Measurements from ENCODE around the gene RAB40C. TPM values are rescaled to one million over a fixed set of nuclear protein-coding genes. Genes with fewer than 3 reads are reported as not detected.

The RAB40C gene
- total and polyA plus RNA-seq, 4 donors, result 9.5 to 40.7 (median 18.7) TPM

- ATAC-seq (ENCODE audit: low FRiP score), result no peak
- WGBS, 2 donors, result 59% methylated on average over 34 to 38 of the region's 38 CpGs
- Histone ChIP-seq H3K36me3 (ENCODE audit: control insufficient read depth in 1 of 2, insufficient read depth in 2 of 2, low read length in 1 of 2) (no peaks in the 10 kb centered on the region), H3K27me3 (ENCODE audit: control insufficient read depth in 1 of 2, insufficient read depth in 2 of 2, low read length in 1 of 2) (no peaks in the 10 kb centered on the region), H3K9me3 (ENCODE audit: control insufficient read depth, low read length) (no peaks in the 10 kb centered on the region), H3K4me3 (ENCODE audit: low read length in 2 of 2) (no peak overlapping the region), H3K27ac (ENCODE audit: low read depth in 1 of 2, low read length in 2 of 2) (no peak overlapping the region), H3K4me1 (ENCODE audit: control insufficient read depth in 1 of 2, insufficient read depth in 2 of 2, low read length in 2 of 2) (no peaks in the 10 kb centered on the region)
- no peak for DNase-seq
- intact Hi-C loops (cut with DNase I), result no loop called here
Measured at GRCh38 chr16:583815-584591, 5.9 kb upstream of the RAB40C start.

- Histone ChIP-seq H3K9me3 (ENCODE audit: control insufficient read depth, low read length) (no peaks in the 10 kb centered on the region), H3K36me3 (ENCODE audit: control insufficient read depth in 1 of 2, insufficient read depth in 2 of 2, low read length in 1 of 2) (no peaks in the 10 kb centered on the region), H3K4me3 (ENCODE audit: low read length in 2 of 2) (no peak overlapping the region), H3K4me1 (ENCODE audit: control insufficient read depth in 1 of 2, insufficient read depth in 2 of 2, low read length in 2 of 2) (no peaks in the 10 kb centered on the region), H3K27me3 (ENCODE audit: control insufficient read depth in 1 of 2, insufficient read depth in 2 of 2, low read length in 1 of 2) (no peaks in the 10 kb centered on the region), H3K27ac (ENCODE audit: low read depth in 1 of 2, low read length in 2 of 2) (no peak overlapping the region)
- WGBS, 2 donors, result 14 to 19% methylated on average over 10 of the region's 10 CpGs
- intact Hi-C loops (cut with DNase I), result loop anchor here in 1 of 2 donors (5.0 kb wide), 1 partner anchor 52 kb away; the partner anchor contains the start of gene METTL26
- DNase-seq, result no peak
- no peak for ATAC-seq (ENCODE audit: low FRiP score)
Measured at GRCh38 chr16:585351-585750, 4.5 kb upstream of the RAB40C start.

- no peak overlapping the region for H3K27ac ChIP-seq (ENCODE audit: low read depth in 1 of 2, low read length in 2 of 2)
- H3K4me3 ChIP-seq (ENCODE audit: low read length in 2 of 2), result no peak overlapping the region
- intact Hi-C loops (cut with DNase I), result loop anchor here in 1 of 2 donors (5.0 kb wide), 1 partner anchor 51 kb away; the partner anchor contains the start of gene METTL26
- H3K4me1 ChIP-seq (ENCODE audit: control insufficient read depth in 1 of 2, insufficient read depth in 2 of 2, low read length in 2 of 2), result no peaks in the 10 kb centered on the region
- H3K9me3 ChIP-seq (ENCODE audit: control insufficient read depth, low read length), result no peaks in the 10 kb centered on the region
- no peak for ATAC-seq (ENCODE audit: low FRiP score)
- 21 to 22% methylated on average over 16 of the region's 16 CpGs for WGBS, 2 donors
- H3K27me3 ChIP-seq (ENCODE audit: control insufficient read depth in 1 of 2, insufficient read depth in 2 of 2, low read length in 1 of 2), result no peaks in the 10 kb centered on the region
- no peak for DNase-seq
- no peaks in the 10 kb centered on the region for H3K36me3 ChIP-seq (ENCODE audit: control insufficient read depth in 1 of 2, insufficient read depth in 2 of 2, low read length in 1 of 2)
Measured at GRCh38 chr16:586047-586644, 3.7 kb upstream of the RAB40C start.

GRCh38 chr16:586645-587590 is 2.9 kb upstream of the RAB40C start:
- no peak overlapping the region for H3K27ac ChIP-seq (ENCODE audit: low read depth in 1 of 2, low read length in 2 of 2)
- intact Hi-C loops (cut with DNase I), result loop anchor here in 1 of 2 donors (5.0 kb wide), 1 partner anchor 50 kb away; the partner anchor contains the start of gene METTL26
- no peak overlapping the region for H3K4me3 ChIP-seq (ENCODE audit: low read length in 2 of 2)
- no peak for DNase-seq
- no peaks in the 10 kb centered on the region for H3K36me3 ChIP-seq (ENCODE audit: control insufficient read depth in 1 of 2, insufficient read depth in 2 of 2, low read length in 1 of 2)
- no peaks in the 10 kb centered on the region for H3K4me1 ChIP-seq (ENCODE audit: control insufficient read depth in 1 of 2, insufficient read depth in 2 of 2, low read length in 2 of 2)
- WGBS, 2 donors, result 56 to 66% methylated on average over 14 of the region's 14 CpGs
- H3K9me3 ChIP-seq (ENCODE audit: control insufficient read depth, low read length), result no peaks in the 10 kb centered on the region
- H3K27me3 ChIP-seq (ENCODE audit: control insufficient read depth in 1 of 2, insufficient read depth in 2 of 2, low read length in 1 of 2), result no peaks in the 10 kb centered on the region
- ATAC-seq (ENCODE audit: low FRiP score), result no peak

GRCh38 chr16:588639-588888 is 1.3 kb upstream of the RAB40C start:
- Histone ChIP-seq H3K36me3 (ENCODE audit: control insufficient read depth in 1 of 2, insufficient read depth in 2 of 2, low read length in 1 of 2) (no peaks in the 10 kb centered on the region), H3K27ac (ENCODE audit: low read depth in 1 of 2, low read length in 2 of 2) (peak overlapping the region; percentile 71 to 85), H3K27me3 (ENCODE audit: control insufficient read depth in 1 of 2, insufficient read depth in 2 of 2, low read length in 1 of 2) (no peaks in the 10 kb centered on the region), H3K4me3 (ENCODE audit: low read length in 2 of 2) (peak overlapping the region; percentile 58 to 69), H3K9me3 (ENCODE audit: control insufficient read depth, low read length) (no peaks in the 10 kb centered on the region), H3K4me1 (ENCODE audit: control insufficient read depth in 1 of 2, insufficient read depth in 2 of 2, low read length in 2 of 2) (no peaks in the 10 kb centered on the region)
- DNase-seq (peak in 1 of 2 donors; percentile 71), ATAC-seq (ENCODE audit: low FRiP score) (no peak)
- intact Hi-C loops (cut with DNase I), result loop anchor here in 1 of 2 donors (5.0 kb wide), 1 partner anchor 49 kb away; the partner anchor contains the start of gene METTL26
- 0% methylated on average over 21 of the region's 21 CpGs for WGBS, 2 donors

- intact Hi-C loops (cut with DNase I), result loop anchor here in 1 of 2 donors (5.0 kb wide), 1 partner anchor 48 kb away; the partner anchor contains the start of gene METTL26
- Histone ChIP-seq H3K4me3 (ENCODE audit: low read length in 2 of 2) (peak overlapping the region; percentile 58 to 69), H3K9me3 (ENCODE audit: control insufficient read depth, low read length) (no peaks in the 10 kb centered on the region), H3K4me1 (ENCODE audit: control insufficient read depth in 1 of 2, insufficient read depth in 2 of 2, low read length in 2 of 2) (no peaks in the 10 kb centered on the region), H3K36me3 (ENCODE audit: control insufficient read depth in 1 of 2, insufficient read depth in 2 of 2, low read length in 1 of 2) (no peaks in the 10 kb centered on the region), H3K27ac (ENCODE audit: low read depth in 1 of 2, low read length in 2 of 2) (peak overlapping the region; percentile 71 to 87), H3K27me3 (ENCODE audit: control insufficient read depth in 1 of 2, insufficient read depth in 2 of 2, low read length in 1 of 2) (no peaks in the 10 kb centered on the region)
- DNase-seq (peak; percentile 98 to 99), ATAC-seq (ENCODE audit: low FRiP score) (peak; percentile 95)
- WGBS, 2 donors, result 0 to 1% methylated on average over 79 to 107 of the region's 107 CpGs
Measured at GRCh38 chr16:588889-589657, 793 bp upstream of the RAB40C start.

GRCh38 chr16:590188-590814 is 435 bp downstream of the RAB40C start:
- no peaks in the 10 kb centered on the region for H3K9me3 ChIP-seq (ENCODE audit: control insufficient read depth, low read length)
- WGBS, 2 donors, result 0 to 1% methylated on average over 64 to 71 of the region's 71 CpGs
- peak overlapping the region; percentile 67 to 82 for H3K4me3 ChIP-seq (ENCODE audit: low read length in 2 of 2)
- DNase-seq (peak; percentile 67 to 84), ATAC-seq (ENCODE audit: low FRiP score) (no peak)
- H3K36me3 ChIP-seq (ENCODE audit: control insufficient read depth in 1 of 2, insufficient read depth in 2 of 2, low read length in 1 of 2), result no peaks in the 10 kb centered on the region
- H3K4me1 ChIP-seq (ENCODE audit: control insufficient read depth in 1 of 2, insufficient read depth in 2 of 2, low read length in 2 of 2), result no peaks in the 10 kb centered on the region
- H3K27ac ChIP-seq (ENCODE audit: low read depth in 1 of 2, low read length in 2 of 2), result peak overlapping the region in 1 of 2 donors; percentile 4
- intact Hi-C loops (cut with DNase I), result no loop called here
- H3K27me3 ChIP-seq (ENCODE audit: control insufficient read depth in 1 of 2, insufficient read depth in 2 of 2, low read length in 1 of 2), result no peaks in the 10 kb centered on the region
